Mucosa of descending colon (tissue), 3 donors: ENCODE results near the gene COL4A2. TPM values are rescaled to one million over a fixed set of nuclear protein-coding genes. Genes with fewer than 3 reads are reported as not detected.

Experiments
- ATAC-seq: fragments of 200-7000 bp; cut with Tn5 transposase; one replicate; pipeline ENCODE4 v1.9.1; 2020; ENCODE audit warnings: mild to moderate bottlenecking, moderate library complexity
- DNase-seq, 3 donors: peaks; one replicate each; pipeline ENCODE4 v3.0.0-alpha.2; 2020
- H3K36me3 ChIP-seq: fragments of 200-600 bp; one replicate; pipeline ENCODE4 v1.8.0; 2021; ENCODE audit warnings: low read depth, mild to moderate bottlenecking
- H3K4me1 ChIP-seq: fragments of 200-600 bp; one replicate; pipeline ENCODE4 v1.8.0; 2021; ENCODE audit warnings: low read depth, mild to moderate bottlenecking
- H3K4me3 ChIP-seq: fragments of 200-600 bp; one replicate; pipeline ENCODE4 v1.8.0; 2021; ENCODE audit warnings: mild to moderate bottlenecking
- H3K9me3 ChIP-seq: fragments of 200-600 bp; one replicate; pipeline ENCODE4 v1.8.0; 2021; ENCODE audit warnings: mild to moderate bottlenecking
- CTCF ChIP-seq: fragments of 200-600 bp; IDR thresholded peaks from one replicate; pipeline ENCODE4 v1.8.0; 2022; ENCODE audit warnings: antibody characterized with exemption, mild to moderate bottlenecking
- intact Hi-C, 2 donors: fragments of 100-400 bp; cut with DNase I in 1 of 2; cut with micrococcal nuclease in 1 of 2; formaldehyde crosslinking; loops; one replicate each; pipeline versions ENCODE4 v1.11.0 to v1.11.1; 2022; cut with DNase I, micrococcal nuclease
- total RNA-seq, 3 donors: library from RNA; stranded (reverse); fragmentation: NEBNext Ultra II Directional in 2 of 3; extraction: Animal tissue kit (Norgen Biotek cat#: 25700) in 2 of 3; gene quantifications; one replicate each; pipeline versions ENCODE4 v1.2.1 to v1.2.4, GENCODE V29; 2021 to 2023
- donor health status: DM: no; HTN: no; CAD: no; lungs with moderate emphysema.
- donor health status: DM: no; HTN: no; CAD: no.
- donor health status: DM: no; HTN: yes; CAD: no.

The COL4A2 gene
- total RNA-seq, 3 donors from 2014 or later, result 33.5 to 389 (median 74.2) TPM

GRCh38 chr13:110291286-110291685 lies 15.8 kb upstream of the COL4A2 start:
- intact Hi-C loops, result no loop called here
- no peaks in the 10 kb centered on the region for H3K36me3 ChIP-seq
- H3K4me3 ChIP-seq, result no peak overlapping the region
- ATAC-seq, result no peak
- no peaks in the 10 kb centered on the region for H3K4me1 ChIP-seq
- no peak for DNase-seq
- no peaks in the 10 kb centered on the region for H3K9me3 ChIP-seq
- TF ChIP-seq CTCF, result no peak

- ATAC-seq (no peak), DNase-seq (no peak)
- Histone ChIP-seq H3K4me1 (no peaks in the 10 kb centered on the region), H3K36me3 (no peaks in the 10 kb centered on the region), H3K9me3 (no peaks in the 10 kb centered on the region), H3K4me3 (no peak overlapping the region)
- no peak for TF ChIP-seq CTCF
- intact Hi-C loops, result no loop called here
Measured at GRCh38 chr13:110293037-110293436, 14.0 kb upstream of the COL4A2 start.

- DNase-seq (no peak), ATAC-seq (no peak)
- no peak overlapping the region for H3K4me3 ChIP-seq
- no peaks in the 10 kb centered on the region for H3K4me1 ChIP-seq
- no peaks in the 10 kb centered on the region for H3K9me3 ChIP-seq
- no peaks in the 10 kb centered on the region for H3K36me3 ChIP-seq
- TF ChIP-seq CTCF, result no peak
- intact Hi-C loops, result no loop called here
Measured at GRCh38 chr13:110293649-110294048, 13.4 kb upstream of the COL4A2 start.

- intact Hi-C loops, result no loop called here
- Histone ChIP-seq H3K4me3 (no peak overlapping the region), H3K36me3 (no peaks in the 10 kb centered on the region), H3K9me3 (no peaks in the 10 kb centered on the region), H3K4me1 (no peaks in the 10 kb centered on the region)
- DNase-seq, result no peak
- peak; percentile 11 for ATAC-seq
- no peak for TF ChIP-seq CTCF
Measured at GRCh38 chr13:110294146-110294545, 12.9 kb upstream of the COL4A2 start.

- Histone ChIP-seq H3K9me3 (no peaks in the 10 kb centered on the region), H3K4me1 (no peaks in the 10 kb centered on the region), H3K4me3 (no peak overlapping the region), H3K36me3 (no peaks in the 10 kb centered on the region)
- no peak for DNase-seq
- intact Hi-C loops, result no loop called here
- TF ChIP-seq CTCF, result no peak
- no peak for ATAC-seq
Measured at GRCh38 chr13:110294622-110295021, 12.5 kb upstream of the COL4A2 start.

- ATAC-seq (no peak), DNase-seq (no peak)
- H3K36me3 ChIP-seq, result no peaks in the 10 kb centered on the region
- TF ChIP-seq CTCF, result no peak
- no peak overlapping the region for H3K4me3 ChIP-seq
- no peaks in the 10 kb centered on the region for H3K4me1 ChIP-seq
- no peaks in the 10 kb centered on the region for H3K9me3 ChIP-seq
- intact Hi-C loops, result no loop called here
Measured at GRCh38 chr13:110297011-110297410, 10.1 kb upstream of the COL4A2 start.
